Testis (tissue), 3 donors: ENCODE data around the gene ERCC8. TPM values are rescaled to one million over a fixed set of nuclear protein-coding genes. Genes with fewer than 3 reads are reported as not detected.

Source experiments
- DNase-seq: peaks from one replicate; pipeline ENCODE4 v3.0.0-alpha.2; 2019
- H3K27ac ChIP-seq, 2 donors: fragments of 200-600 bp; sonication (generic); one replicate each; pipeline ENCODE4 v1.5.1; 2019
- H3K27me3 ChIP-seq: fragments of 200-600 bp; sonication (generic); one replicate; pipeline ENCODE4 v1.5.1; 2019
- H3K36me3 ChIP-seq: fragments of 200-600 bp; sonication (generic); one replicate; pipeline ENCODE4 v1.5.1; 2017; ENCODE audit warnings: low read depth; ENCODE audit errors: missing control alignments
- H3K4me1 ChIP-seq: fragments of 200-600 bp; sonication (generic); one replicate; pipeline ENCODE4 v1.5.1; 2019
- H3K4me3 ChIP-seq, 2 donors: fragments of 200-600 bp; sonication (generic); one replicate each; pipeline ENCODE4 v1.5.1; 2017 to 2019
- H3K9me3 ChIP-seq: fragments of 200-600 bp; sonication (generic); one replicate; pipeline ENCODE4 v1.5.1; 2017
- CTCF ChIP-seq, 3 experiments: fragments of 450-650 bp in 2 of 3; fragments of 200-600 bp in 1 of 3; sonication (generic) in 1 of 3; IDR thresholded peaks; one replicate each; pipeline ENCODE4 v1.5.1; 2016 to 2019; ENCODE audit warnings: antibody characterized with exemption in 3 of 3, mild to moderate bottlenecking in 2 of 3, moderate library complexity in 1 of 3
- POLR2A ChIP-seq: fragments of 450-650 bp; IDR thresholded peaks from one replicate; pipeline ENCODE4 v1.6.1; 2017; ENCODE audit warnings: antibody characterized with exemption, mild to moderate bottlenecking, moderate library complexity
- whole genome bisulfite sequencing, 2 donors: methylation state at CpG; one replicate each; pipeline ENCODE4 v1.1.5; 2018; 5-methylcytosine and 5-hydroxymethylcytosine counted together
- intact Hi-C: fragments of 100-400 bp; cut with DNase I; formaldehyde crosslinking; loops from one replicate; pipeline ENCODE4 v1.15.1; 2023; ENCODE audit warnings: low total_unique reads
- polyA plus RNA-seq: library from polyadenylated mRNA; stranded (reverse); fragments of 350-450 nt; fragmentation: Illumina TruSeq; extraction: RNeasy Lipid Tissue Mini Kit (QIAGEN cat#74804); gene quantifications from one replicate; pipeline ENCODE4 v1.2.3, GENCODE V29; 2014; ENCODE audit warnings: low read depth, low replicate concordance; ENCODE audit not compliant: insufficient read depth
- total RNA-seq, 2 donors: library from RNA; depleted of rRNA; stranded (reverse); fragments of >200 nt; gene quantifications; one replicate each; pipeline ENCODE4 v1.2.3, GENCODE V29; 2016

The ERCC8 gene
- total and polyA plus RNA-seq, 3 donors from 2014 or later, result 16.0 to 18.5 (median 16.4) TPM

GRCh38 chr5:60836131-60836530 lies 108.7 kb downstream of the ERCC8 start:
- TF ChIP-seq CTCF (IDR thresholded peaks at IDR 0.05), result no peak
- TF ChIP-seq POLR2A, result no peak
- Histone ChIP-seq H3K36me3 (no peaks in the 10 kb centered on the region), H3K27ac (no peak overlapping the region), H3K4me3 (no peak overlapping the region), H3K9me3 (no peaks in the 10 kb centered on the region), H3K27me3 (no peaks in the 10 kb centered on the region), H3K4me1 (no peaks in the 10 kb centered on the region)
- 50% methylated on average over 3 of the region's 3 CpGs for WGBS, 2 donors
- DNase-seq, result no peak
- intact Hi-C loops, result no loop called here

- Histone ChIP-seq H3K9me3 (no peaks in the 10 kb centered on the region), H3K36me3 (no peaks in the 10 kb centered on the region), H3K27ac (no peak overlapping the region), H3K4me3 (no peak overlapping the region), H3K4me1 (no peaks in the 10 kb centered on the region), H3K27me3 (no peaks in the 10 kb centered on the region)
- intact Hi-C loops, result no loop called here
- WGBS, 2 donors, result 76 to 77% methylated on average over 5 of the region's 5 CpGs
- no peak for TF ChIP-seq POLR2A
- no peak for TF ChIP-seq CTCF (IDR thresholded peaks at IDR 0.05)
- DNase-seq, result no peak
These were observed 109.3 kb downstream of the ERCC8 start for GRCh38 chr5:60835554-60835953.

GRCh38 chr5:60833520-60833919 lies 111.3 kb downstream of the ERCC8 start:
- intact Hi-C loops, result no loop called here
- H3K4me3 ChIP-seq, result no peak overlapping the region
- no peaks in the 10 kb centered on the region for H3K36me3 ChIP-seq
- no peak for TF ChIP-seq CTCF (IDR thresholded peaks at IDR 0.05)
- H3K4me1 ChIP-seq, result no peaks in the 10 kb centered on the region
- H3K27ac ChIP-seq, result no peak overlapping the region
- no peaks in the 10 kb centered on the region for H3K27me3 ChIP-seq
- H3K9me3 ChIP-seq, result no peaks in the 10 kb centered on the region
- DNase-seq, result no peak

- no peaks in the 10 kb centered on the region for H3K9me3 ChIP-seq
- H3K4me1 ChIP-seq, result no peaks in the 10 kb centered on the region
- H3K36me3 ChIP-seq, result no peaks in the 10 kb centered on the region
- no peak overlapping the region for H3K27ac ChIP-seq
- no peak for DNase-seq
- intact Hi-C loops, result no loop called here
- no peak overlapping the region for H3K4me3 ChIP-seq
- TF ChIP-seq POLR2A (no peak), CTCF (IDR thresholded peaks at IDR 0.05) (no peak)
- no peaks in the 10 kb centered on the region for H3K27me3 ChIP-seq
These were observed 114.2 kb downstream of the ERCC8 start for GRCh38 chr5:60830581-60831127.

GRCh38 chr5:60829490-60830266 lies 115.2 kb downstream of the ERCC8 start:
- no peak for TF ChIP-seq POLR2A
- TF ChIP-seq CTCF (IDR thresholded peaks at IDR 0.05), result no peak
- DNase-seq, result no peak
- Histone ChIP-seq H3K4me1 (no peaks in the 10 kb centered on the region), H3K27ac (no peak overlapping the region), H3K4me3 (no peak overlapping the region), H3K27me3 (no peaks in the 10 kb centered on the region), H3K9me3 (no peaks in the 10 kb centered on the region), H3K36me3 (no peaks in the 10 kb centered on the region)
- 78 to 83% methylated on average over 2 of the region's 2 CpGs for WGBS, 2 donors
- intact Hi-C loops, result no loop called here
